ENCODE data around the gene ZSCAN4. TPM values are rescaled to one million over a fixed set of nuclear protein-coding genes. Genes with fewer than 3 reads are reported as not detected.

Gene ZSCAN4
- polyA plus RNA-seq, 1 experiment: not detected

- DNase-seq (ENCODE audit: low read depth, low spot score): no peak
- H3K27ac ChIP-seq (ENCODE audit: low read depth, low read length): no peak overlapping the region
- CTCF ChIA-PET: no interaction called here
- H3K27me3 ChIP-seq (ENCODE audit: control insufficient read depth, insufficient read depth, low read length): peaks cover 3% of the 10 kb centered on the region
- TF ChIP-seq, protein P1, sequence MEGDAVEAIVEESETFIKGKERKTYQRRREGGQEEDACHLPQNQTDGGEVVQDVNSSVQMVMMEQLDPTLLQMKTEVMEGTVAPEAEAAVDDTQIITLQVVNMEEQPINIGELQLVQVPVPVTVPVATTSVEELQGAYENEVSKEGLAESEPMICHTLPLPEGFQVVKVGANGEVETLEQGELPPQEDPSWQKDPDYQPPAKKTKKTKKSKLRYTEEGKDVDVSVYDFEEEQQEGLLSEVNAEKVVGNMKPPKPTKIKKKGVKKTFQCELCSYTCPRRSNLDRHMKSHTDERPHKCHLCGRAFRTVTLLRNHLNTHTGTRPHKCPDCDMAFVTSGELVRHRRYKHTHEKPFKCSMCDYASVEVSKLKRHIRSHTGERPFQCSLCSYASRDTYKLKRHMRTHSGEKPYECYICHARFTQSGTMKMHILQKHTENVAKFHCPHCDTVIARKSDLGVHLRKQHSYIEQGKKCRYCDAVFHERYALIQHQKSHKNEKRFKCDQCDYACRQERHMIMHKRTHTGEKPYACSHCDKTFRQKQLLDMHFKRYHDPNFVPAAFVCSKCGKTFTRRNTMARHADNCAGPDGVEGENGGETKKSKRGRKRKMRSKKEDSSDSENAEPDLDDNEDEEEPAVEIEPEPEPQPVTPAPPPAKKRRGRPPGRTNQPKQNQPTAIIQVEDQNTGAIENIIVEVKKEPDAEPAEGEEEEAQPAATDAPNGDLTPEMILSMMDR (IDR thresholded peaks at IDR 0.05; ENCODE audit: low read depth, low read length): no peak
- H3K4me3 ChIP-seq (ENCODE audit: low read depth, low read length): no peak overlapping the region
- peaks cover 3% of the 10 kb centered on the region; the same call in 1 of the 2 replicates for H3K9me3 ChIP-seq (ENCODE audit: control insufficient read depth, insufficient read depth, low read length)
- POLR2A ChIA-PET: no interaction called here
These were observed 20.3 kb upstream of the ZSCAN4 start for GRCh38 chr19:57648331-57649003.

DNA sequence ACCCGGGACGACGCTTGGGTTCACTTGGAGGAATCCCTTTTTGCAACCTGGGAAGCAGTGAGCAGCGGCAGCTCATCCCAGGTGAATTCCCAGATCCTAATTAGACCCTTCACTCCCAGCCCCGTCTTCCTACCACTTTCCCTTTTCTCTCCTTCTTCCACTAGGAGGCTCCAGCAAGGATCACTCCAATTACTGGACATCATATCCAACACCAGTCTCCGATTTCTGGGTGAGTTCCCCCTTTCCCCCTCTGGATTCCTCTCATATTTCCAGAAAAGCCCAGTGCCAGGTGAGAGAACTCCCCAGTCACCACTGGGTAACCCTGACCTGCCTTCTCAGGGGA is 17.1 kb upstream of the ZSCAN4 start:
- Histone ChIP-seq H3K4me3 (ENCODE audit: low read depth, low read length) (no peak overlapping the region), H3K9me3 (ENCODE audit: control insufficient read depth, insufficient read depth, low read length) (peaks cover 3% of the 10 kb centered on the region; the same call in 1 of the 2 replicates), H3K27ac (ENCODE audit: low read depth, low read length) (no peak overlapping the region), H3K27me3 (ENCODE audit: control insufficient read depth, insufficient read depth, low read length) (peaks cover 3% of the 10 kb centered on the region)
- ChIA-PET CTCF (no interaction called here), POLR2A (no interaction called here)
- DNase-seq (ENCODE audit: low read depth, low spot score): no peak
- TF ChIP-seq, protein P1 (IDR thresholded peaks at IDR 0.05; ENCODE audit: low read depth, low read length): peak; percentile 12; the same call in 1 of the 2 replicates

GRCh38 chr19:57653689-57654088 is 15.0 kb upstream of the ZSCAN4 start:
- CTCF ChIA-PET: no interaction called here
- no peak overlapping the region for H3K4me3 ChIP-seq (ENCODE audit: low read depth, low read length)
- DNase-seq (ENCODE audit: low read depth, low spot score): no peak
- POLR2A ChIA-PET: no interaction called here
- peaks cover 3% of the 10 kb centered on the region for H3K27me3 ChIP-seq (ENCODE audit: control insufficient read depth, insufficient read depth, low read length)
- H3K9me3 ChIP-seq (ENCODE audit: control insufficient read depth, insufficient read depth, low read length): peaks cover 3% of the 10 kb centered on the region; the same call in 1 of the 2 replicates
- TF ChIP-seq, protein P1 (IDR thresholded peaks at IDR 0.05; ENCODE audit: low read depth, low read length): no peak
- no peak overlapping the region for H3K27ac ChIP-seq (ENCODE audit: low read depth, low read length)

GRCh38 chr19:57655443-57655842 is 13.3 kb upstream of the ZSCAN4 start:
- Histone ChIP-seq H3K4me3 (ENCODE audit: low read depth, low read length) (no peak overlapping the region), H3K9me3 (ENCODE audit: control insufficient read depth, insufficient read depth, low read length) (peaks cover 3% of the 10 kb centered on the region; the same call in 1 of the 2 replicates), H3K27ac (ENCODE audit: low read depth, low read length) (no peak overlapping the region), H3K27me3 (ENCODE audit: control insufficient read depth, insufficient read depth, low read length) (peaks cover 6% of the 10 kb centered on the region)
- POLR2A ChIA-PET: no interaction called here
- TF ChIP-seq, protein P1 (IDR thresholded peaks at IDR 0.05; ENCODE audit: low read depth, low read length): no peak
- CTCF ChIA-PET: no interaction called here
- no peak for DNase-seq (ENCODE audit: low read depth, low spot score)

DNA sequence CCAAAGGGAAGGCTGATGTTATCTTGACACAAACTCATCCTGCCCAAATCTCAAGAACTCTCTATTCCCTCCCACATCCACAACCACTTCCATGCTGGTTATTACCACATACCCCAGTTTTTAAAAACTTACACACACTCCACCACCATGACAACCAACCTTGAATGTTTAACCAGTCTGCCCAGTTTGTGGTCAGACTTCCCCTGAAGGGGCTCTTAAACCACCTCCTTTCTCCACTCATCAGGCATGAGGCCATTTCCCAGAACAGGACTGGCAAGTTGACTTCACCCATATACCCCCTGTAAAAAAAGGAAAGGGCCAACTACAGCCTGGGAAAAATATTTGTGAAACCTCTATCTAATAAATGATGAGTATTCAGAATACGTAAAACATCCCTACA is 12.4 kb upstream of the ZSCAN4 start:
- DNase-seq (ENCODE audit: low read depth, low spot score): no peak
- TF ChIP-seq, protein P1 (IDR thresholded peaks at IDR 0.05; ENCODE audit: low read depth, low read length): no peak
- ChIA-PET POLR2A (no interaction called here), CTCF (interaction anchor here (1.3 kb wide), 1 partner anchor 26 kb away, joined by 3 read pairs; the partner anchor contains the start of gene ZNF551)
- Histone ChIP-seq H3K27ac (ENCODE audit: low read depth, low read length) (no peak overlapping the region), H3K27me3 (ENCODE audit: control insufficient read depth, insufficient read depth, low read length) (peaks cover 10% of the 10 kb centered on the region), H3K4me3 (ENCODE audit: low read depth, low read length) (no peak overlapping the region), H3K9me3 (ENCODE audit: control insufficient read depth, insufficient read depth, low read length) (peaks cover 3% of the 10 kb centered on the region; the same call in 1 of the 2 replicates)
